H1 (cell line): ENCODE measurements around the gene RPUSD1. TPM values are rescaled to one million over a fixed set of nuclear protein-coding genes. Genes with fewer than 3 reads are reported as not detected.

Experiments used
- CTCF ChIA-PET: fragments of 300-600 bp; sonication (Branson Sonifier 250); formaldehyde crosslinking; loops from one replicate; lab custom pipeline; 2021; ENCODE audit not compliant: partially characterized antibody; lab: Charles Lee
- POLR2A ChIA-PET: fragments of 300-600 bp; sonication (Branson Sonifier 250); formaldehyde crosslinking; loops from one replicate; lab custom pipeline; 2021; ENCODE audit warnings: inconsistent platforms; ENCODE audit not compliant: partially characterized antibody; lab: Charles Lee
- DNase-seq, 2 experiments: peaks; one replicate each; pipeline versions ENCODE4 v3.0.0 to v3.0.0-alpha.2; 2010 to 2022; ENCODE audit warnings: low spot score in 2 of 2, low read depth in 1 of 2, mixed read lengths in 1 of 2
- FAIRE-seq: peaks from 2 replicates; lab custom pipeline; 2011; peaks lifted over from hg19 to GRCh38; lab: Jason Lieb, UNC
- H2AFZ ChIP-seq: 2 replicates; pipeline ENCODE4 v1.8.1; 2012; ENCODE audit warnings: low read length, inconsistent platforms
- H2AK5ac ChIP-seq: 2 replicates; pipeline ENCODE4 v1.6.1; 2013; ENCODE audit warnings: low read depth, low read length
- H2BK120ac ChIP-seq: replicated peaks from 2 replicates; pipeline ENCODE3; 2013; ENCODE audit warnings: low read depth, low read length, inconsistent platforms
- H2BK12ac ChIP-seq: 2 replicates; pipeline ENCODE4 v1.6.1; 2013; ENCODE audit warnings: low read depth, low read length
- H2BK15ac ChIP-seq: 2 replicates; pipeline ENCODE4 v1.6.1; 2013; ENCODE audit warnings: low read length
- H2BK20ac ChIP-seq: 2 replicates; pipeline ENCODE4 v1.6.1; 2013; ENCODE audit warnings: low read length
- H2BK5ac ChIP-seq: 2 replicates; pipeline ENCODE4 v1.6.1; 2013; ENCODE audit warnings: low read depth, low read length
- H3K14ac ChIP-seq: 2 replicates; pipeline ENCODE4 v1.6.1; 2013; ENCODE audit warnings: inconsistent platforms; ENCODE audit not compliant: insufficient read length
- H3K18ac ChIP-seq: 2 replicates; pipeline ENCODE4 v1.6.1; 2013; ENCODE audit warnings: low read length; ENCODE audit errors: extremely low read depth
- H3K23ac ChIP-seq: 2 replicates; pipeline ENCODE4 v1.6.1; 2013; ENCODE audit warnings: inconsistent platforms; ENCODE audit not compliant: insufficient read length
- H3K23me2 ChIP-seq: 2 replicates; pipeline ENCODE4 v1.6.1; 2013; ENCODE audit warnings: low read depth, low read length
- H3K27ac ChIP-seq: 2 replicates; pipeline ENCODE4 v1.6.1; 2011; ENCODE audit warnings: low read depth, low read length, inconsistent platforms
- H3K27me3 ChIP-seq, 4 experiments: replicated peaks in 1 of 4; 1 replicate in 1 of 4; 2 replicates in 3 of 4; pipeline versions ENCODE4 v1.6.1 to v1.8.1; 2011 to 2013; ENCODE audit warnings: low read length in 3 of 4, mild to moderate bottlenecking in 3 of 4, inconsistent platforms in 2 of 4, mixed read lengths in 2 of 4, moderate library complexity in 1 of 4; ENCODE audit not compliant: control insufficient read depth in 3 of 4, insufficient read depth in 3 of 4; ENCODE audit errors: extremely low read depth in 1 of 4
- H3K36me3 ChIP-seq, 4 experiments: 2 replicates each; pipeline versions ENCODE4 v1.6.1 to v1.8.1; 2011 to 2013; ENCODE audit warnings: mild to moderate bottlenecking in 4 of 4, low read length in 3 of 4, moderate library complexity in 2 of 4, control low read depth in 1 of 4, inconsistent platforms in 1 of 4; ENCODE audit not compliant: insufficient read depth in 4 of 4, control insufficient read depth in 2 of 4
- H3K4ac ChIP-seq: replicated peaks from 2 replicates; pipeline ENCODE3; 2013; ENCODE audit warnings: low read length, low read depth, mixed read lengths, inconsistent platforms; ENCODE audit not compliant: insufficient read length
- H3K4me1 ChIP-seq, 4 experiments: replicated peaks in 1 of 4; 1 replicate in 1 of 4; 2 replicates in 3 of 4; pipeline versions ENCODE4 v1.6.1 to v1.8.1; 2011 to 2013; ENCODE audit warnings: low read length in 3 of 4, inconsistent platforms in 2 of 4, mixed read lengths in 1 of 4; ENCODE audit not compliant: insufficient read depth in 4 of 4, control insufficient read depth in 3 of 4
- H3K4me2 ChIP-seq, 2 experiments: 2 replicates each; pipeline versions ENCODE4 v1.6.1 to v1.8.1; 2011 to 2013; ENCODE audit warnings: low read depth in 2 of 2, low read length in 2 of 2, control low read depth in 1 of 2, inconsistent platforms in 1 of 2, mild to moderate bottlenecking in 1 of 2; ENCODE audit not compliant: insufficient read depth in 1 of 2
- H3K4me3 ChIP-seq, 4 experiments: fragments of 200-600, 300-600 bp in 1 of 4; sonication (generic), shearing (Covaris generic), sonication (Bioruptor Twin) in 1 of 4; 2 replicates each; pipeline versions ENCODE4 v1.5.1 to v1.8.1; 2011 to 2016; ENCODE audit warnings: low read length in 4 of 4, low read depth in 3 of 4, control low read depth in 2 of 4, inconsistent platforms in 2 of 4, mild to moderate bottlenecking in 2 of 4, mixed read lengths in 1 of 4, moderate library complexity in 1 of 4; ENCODE audit not compliant: insufficient read depth in 2 of 4; ENCODE audit errors: extremely low read depth in 1 of 4
- H3K56ac ChIP-seq: replicated peaks from 2 replicates; pipeline ENCODE3; 2013; ENCODE audit warnings: low read depth, mild to moderate bottlenecking, mixed read lengths, low read length, inconsistent platforms; ENCODE audit not compliant: insufficient read length
- H3K79me1 ChIP-seq: 2 replicates; pipeline ENCODE4 v1.6.1; 2013; ENCODE audit warnings: low read depth, low read length, control low read depth
- H3K79me2 ChIP-seq, 2 experiments: 2 replicates each; pipeline versions ENCODE4 v1.6.1 to v1.8.1; 2012 to 2013; ENCODE audit warnings: low read length in 2 of 2, mild to moderate bottlenecking in 2 of 2, inconsistent platforms in 1 of 2; ENCODE audit not compliant: insufficient read depth in 2 of 2, control insufficient read depth in 1 of 2
- H3K9ac ChIP-seq, 4 experiments: replicated peaks in 1 of 4; 1 replicate in 1 of 4; 2 replicates in 3 of 4; pipeline versions ENCODE4 v1.6.1 to v1.8.1; 2011 to 2013; ENCODE audit warnings: low read depth in 3 of 4, low read length in 3 of 4, control low read depth in 2 of 4, mild to moderate bottlenecking in 2 of 4, moderate library complexity in 2 of 4, inconsistent platforms in 1 of 4; ENCODE audit errors: extremely low read depth in 1 of 4
- H3K9me3 ChIP-seq, 2 experiments: 2 replicates each; pipeline versions ENCODE4 v1.6.1 to v1.8.1; 2012 to 2013; ENCODE audit warnings: mild to moderate bottlenecking in 2 of 2, moderate library complexity in 2 of 2, control low read depth in 1 of 2, inconsistent platforms in 1 of 2, low read depth in 1 of 2, low read length in 1 of 2, mixed read lengths in 1 of 2; ENCODE audit not compliant: insufficient read depth in 2 of 2
- H4K20me1 ChIP-seq, 2 experiments: replicated peaks in 1 of 2; 2 replicates each; pipeline versions ENCODE3 to v1.8.1; 2011 to 2013; ENCODE audit warnings: inconsistent platforms in 2 of 2, low read length in 2 of 2, mild to moderate bottlenecking in 1 of 2; ENCODE audit not compliant: insufficient read depth in 2 of 2, control insufficient read depth in 1 of 2
- H4K5ac ChIP-seq: 2 replicates; pipeline ENCODE4 v1.6.1; 2013; ENCODE audit warnings: low read length, low read depth, mixed read lengths, inconsistent platforms; ENCODE audit not compliant: insufficient read length
- H4K8ac ChIP-seq: 2 replicates; pipeline ENCODE4 v1.8.0; 2013; ENCODE audit warnings: mild to moderate bottlenecking, moderate library complexity, low read length, inconsistent platforms; ENCODE audit not compliant: insufficient read depth; ENCODE audit errors: extremely low read depth
- H4K91ac ChIP-seq: replicated peaks from 2 replicates; pipeline ENCODE3; 2013; ENCODE audit warnings: low read length, mixed read lengths, inconsistent platforms; ENCODE audit not compliant: insufficient read length
- BACH1 ChIP-seq: IDR thresholded peaks from 2 replicates; pipeline ENCODE4 v1.6.1; 2012; ENCODE audit warnings: low read length, improper control_type of control experiment
- CHD1 ChIP-seq: IDR thresholded peaks from 2 replicates; pipeline ENCODE4 v1.6.1; 2012; ENCODE audit warnings: low read depth, low read length, improper control_type of control experiment
- CREB1 ChIP-seq: IDR thresholded peaks from 2 replicates; pipeline ENCODE4 v1.6.1; 2012; ENCODE audit warnings: inconsistent platforms
- HDAC2 ChIP-seq, 2 experiments: fragments of 300-600 bp in 1 of 2; sonication (generic) in 1 of 2; IDR thresholded peaks; 2 replicates each; pipeline ENCODE4 v1.6.1; 2011 to 2012; ENCODE audit warnings: low read depth in 2 of 2, low read length in 2 of 2, mild to moderate bottlenecking in 2 of 2, moderate library complexity in 2 of 2, borderline replicate concordance in 1 of 2, inconsistent platforms in 1 of 2
- HDAC6 ChIP-seq: IDR thresholded peaks from one replicate; pipeline ENCODE4 v1.7.1; 2012; ENCODE audit warnings: low read depth, mild to moderate bottlenecking, inconsistent platforms, low read length, moderate library complexity
- MAFK ChIP-seq: IDR thresholded peaks from 2 replicates; pipeline ENCODE4 v1.6.1; 2012; ENCODE audit warnings: low read depth, mild to moderate bottlenecking, improper control_type of control experiment, low read length
- POLR2A ChIP-seq, 2 experiments: IDR thresholded peaks; 1 replicate in 1 of 2; 2 replicates in 1 of 2; pipeline ENCODE4 v1.6.1; 2011; ENCODE audit warnings: low read depth in 2 of 2, low read length in 2 of 2, mild to moderate bottlenecking in 2 of 2; ENCODE audit errors: control extremely low read depth in 1 of 2
- POLR2AphosphoS5 ChIP-seq: IDR thresholded peaks from 2 replicates; pipeline ENCODE4 v1.6.1; 2011; ENCODE audit warnings: low read depth, low read length
- POU5F1 ChIP-seq: IDR thresholded peaks from 2 replicates; pipeline ENCODE4 v1.6.1; 2011; ENCODE audit warnings: low read depth, mild to moderate bottlenecking, low read length, moderate library complexity
- RAD21 ChIP-seq, 2 experiments: IDR thresholded peaks in 1 of 2; conservative IDR thresholded peaks in 1 of 2; 2 replicates each; pipeline ENCODE4 v1.6.1; 2011; ENCODE audit warnings: low read depth in 2 of 2, low read length in 2 of 2, improper control_type of control experiment in 1 of 2, inconsistent platforms in 1 of 2, mild to moderate bottlenecking in 1 of 2, moderate library complexity in 1 of 2
- TAF7 ChIP-seq: optimal IDR thresholded peaks from 2 replicates; pipeline ENCODE3; 2011; ENCODE audit warnings: low read depth, mild to moderate bottlenecking, inconsistent platforms, low read length, moderate library complexity, borderline replicate concordance
- WGBS, 2 experiments: shearing (Covaris generic) in 1 of 2; methylation state at CpG; one replicate each; pipeline versions ENCODE4 v1.1.6 to v1.1.7; 2013 to 2015; ENCODE audit warnings: low lambda C conversion rate in 2 of 2, mixed read lengths in 2 of 2, inconsistent platforms in 1 of 2, low coverage in 1 of 2, missing lambda C conversion rate in 1 of 2; ENCODE audit not compliant: insufficient replicate concordance in 2 of 2, insufficient coverage in 1 of 2, insufficient read length in 1 of 2; ENCODE audit errors: extremely low coverage in 1 of 2, missing lambda C conversion rate in 1 of 2; 5-methylcytosine and 5-hydroxymethylcytosine counted together
- polyA plus RNA-seq, 7 experiments: library from polyadenylated mRNA; depleted of rRNA in 3 of 7; stranded (reverse) in 5 of 7; unstranded in 2 of 7; fragments of >200 nt in 5 of 7; fragments of 200-250 nt in 2 of 7; gene quantifications; 1 replicate in 5 of 7; 2 replicates in 1 of 7; 4 replicates in 1 of 7; pipeline versions ENCODE4 v1.2.1 to v1.2.3, GENCODE V29; 2011 to 2013; ENCODE audit warnings: missing spikeins in 2 of 7, mixed read lengths in 2 of 7
- total RNA-seq: library from RNA; stranded (reverse); fragmentation: NEBNext Ultra II Directional; extraction: Animal tissue kit (Norgen Biotek cat#: 25700); gene quantifications from 2 replicates; pipeline ENCODE4 v1.2.1, GENCODE V29; 2021
- TF ChIP-seq, protein P1 (sequence below): IDR thresholded peaks from 2 replicates; pipeline ENCODE4 v1.6.1; 2012; ENCODE audit warnings: inconsistent platforms

Gene RPUSD1
- total and polyA plus RNA-seq, 2 of the 8 experiments (the other 6 are each of a cell fraction or from before 2014, with no cell fraction given), result 32.2 to 61.8 TPM

DNA sequence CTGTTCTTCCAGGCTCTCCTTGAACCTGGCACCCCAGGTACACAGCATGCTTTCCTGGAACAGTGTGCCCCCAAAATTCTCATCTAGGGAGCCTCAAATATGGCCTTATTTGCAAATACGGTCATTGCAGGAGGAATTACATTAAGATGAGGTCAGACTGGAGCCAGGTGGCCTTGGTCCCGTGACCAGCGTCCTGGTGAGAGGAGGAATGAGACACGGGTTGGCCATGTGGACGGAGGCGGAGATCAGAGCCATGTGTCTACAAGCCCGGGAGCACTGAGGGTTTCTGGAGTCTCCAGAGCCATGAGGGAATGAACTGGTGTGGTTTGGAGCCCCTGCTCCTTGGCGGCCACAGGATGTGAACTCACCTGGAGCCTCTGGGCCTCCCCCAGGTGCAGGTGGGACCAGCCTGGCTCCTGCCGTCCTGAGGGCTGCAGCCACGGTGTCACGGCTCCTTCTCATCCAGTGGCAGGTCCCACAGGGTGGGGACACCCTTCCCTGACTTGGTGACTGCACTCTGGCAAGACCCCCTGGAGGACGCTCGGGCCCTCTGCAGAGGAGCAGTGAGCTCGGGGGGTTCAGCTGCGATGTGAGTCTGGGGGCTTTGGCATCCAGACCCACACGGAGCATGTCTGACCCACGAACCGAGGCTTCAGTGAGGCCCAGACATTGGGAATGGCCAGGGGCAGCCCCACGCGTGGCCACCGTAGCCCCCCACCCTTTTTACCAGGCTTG, 34.2 kb upstream of the RPUSD1 start:
- ChIA-PET CTCF (interaction anchor here (1.6 kb wide), 1 partner anchor 235 kb away, joined by 8 read pairs; no protein-coding TSS in a partner anchor), POLR2A (no interaction called here)
- Histone ChIP-seq H3K4me2 (no peak overlapping the region), H4K5ac (no peak overlapping the region), H3K4me1 (peaks cover 0 to 14% (median 0%) of the 10 kb centered on the region in 4 experiments; a peak in 2 of 7 replicates), H3K4me3 (no peak overlapping the region), H3K27ac (no peak overlapping the region), H3K9ac (no peak overlapping the region), H3K9me3 (peaks cover 4 to 15% of the 10 kb centered on the region in 2 experiments; a peak in 3 of 4 replicates), H2BK15ac (no peak overlapping the region), H3K23me2 (no peaks in the 10 kb centered on the region), H2AK5ac (no peak overlapping the region), H3K79me1 (no peaks in the 10 kb centered on the region), H2AFZ (no peak overlapping the region), H3K36me3 (no peaks in the 10 kb centered on the region), H3K23ac (no peak overlapping the region), H4K8ac (no peak overlapping the region), H3K14ac (no peak overlapping the region), H2BK120ac (no peak overlapping the region), H3K56ac (no peak overlapping the region), H3K79me2 (no peaks in the 10 kb centered on the region), H3K27me3 (0 out of 7 replicates have a peak, but pooled peaks cover 0 to 2% (median 0%) of the 10 kb centered on the region in 4 experiments), H2BK12ac (no peak overlapping the region), H4K91ac (no peak overlapping the region), H2BK5ac (no peak overlapping the region), H3K4ac (no peak overlapping the region), H3K18ac (no peak overlapping the region), H2BK20ac (no peak overlapping the region; the same call in 1 of the 2 replicates), H4K20me1 (peaks cover 0 to 6% of the 10 kb centered on the region in 2 experiments)
- FAIRE-seq (no peak), DNase-seq (no peak)
- 89% methylated on average over 19 of the region's 21 CpGs; no CpG with 5 or more reads in 1 of the 2 experiments for WGBS, 2 experiments
- TF ChIP-seq, protein P1, sequence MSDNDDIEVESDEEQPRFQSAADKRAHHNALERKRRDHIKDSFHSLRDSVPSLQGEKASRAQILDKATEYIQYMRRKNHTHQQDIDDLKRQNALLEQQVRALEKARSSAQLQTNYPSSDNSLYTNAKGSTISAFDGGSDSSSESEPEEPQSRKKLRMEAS, result no peak
- TF ChIP-seq HDAC2 (IDR thresholded peaks at IDR 0.05; ENCODE audit: borderline replicate concordance in 1 of 2, low read depth in 2 of 2, low read length in 2 of 2) (no peak), POU5F1 (no peak), MAFK (no peak), HDAC6 (no peak), TAF7 (no peak), CHD1 (no peak), BACH1 (no peak), POLR2A (IDR thresholded peaks at IDR 0.05; ENCODE audit: control extremely low read depth in 1 of 2, low read depth in 2 of 2, low read length in 2 of 2) (no peak), RAD21 (IDR thresholded peaks at IDR 0.05 in 1 of 2, conservative IDR thresholded peaks at IDR 0.05 in 1 of 2; ENCODE audit: low read depth in 2 of 2, low read length in 2 of 2) (no peak), POLR2AphosphoS5 (no peak), CREB1 (no peak)
